Measurements from ENCODE around the gene GPC6.

GPC6 gene

DNA sequence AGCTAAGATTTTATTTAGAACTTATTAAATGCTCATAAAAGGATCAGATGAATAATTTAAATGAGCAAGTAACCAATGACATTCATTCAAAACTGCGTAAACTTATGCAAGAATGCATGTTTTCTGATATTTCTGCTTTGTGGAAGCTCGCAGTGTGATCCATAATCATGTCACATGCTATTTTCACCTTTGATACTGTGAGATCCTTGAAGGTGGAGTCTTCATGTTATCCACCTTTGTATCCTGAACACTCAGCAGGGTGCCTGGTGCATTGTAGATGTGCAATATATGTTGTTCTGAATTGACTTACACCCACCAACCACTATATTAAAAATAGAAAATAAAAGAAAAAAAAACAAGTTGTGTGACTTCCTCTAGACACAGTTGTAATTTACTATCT, 919.4 kb downstream of the GPC6 start:
- TF ChIP-seq, protein P1, sequence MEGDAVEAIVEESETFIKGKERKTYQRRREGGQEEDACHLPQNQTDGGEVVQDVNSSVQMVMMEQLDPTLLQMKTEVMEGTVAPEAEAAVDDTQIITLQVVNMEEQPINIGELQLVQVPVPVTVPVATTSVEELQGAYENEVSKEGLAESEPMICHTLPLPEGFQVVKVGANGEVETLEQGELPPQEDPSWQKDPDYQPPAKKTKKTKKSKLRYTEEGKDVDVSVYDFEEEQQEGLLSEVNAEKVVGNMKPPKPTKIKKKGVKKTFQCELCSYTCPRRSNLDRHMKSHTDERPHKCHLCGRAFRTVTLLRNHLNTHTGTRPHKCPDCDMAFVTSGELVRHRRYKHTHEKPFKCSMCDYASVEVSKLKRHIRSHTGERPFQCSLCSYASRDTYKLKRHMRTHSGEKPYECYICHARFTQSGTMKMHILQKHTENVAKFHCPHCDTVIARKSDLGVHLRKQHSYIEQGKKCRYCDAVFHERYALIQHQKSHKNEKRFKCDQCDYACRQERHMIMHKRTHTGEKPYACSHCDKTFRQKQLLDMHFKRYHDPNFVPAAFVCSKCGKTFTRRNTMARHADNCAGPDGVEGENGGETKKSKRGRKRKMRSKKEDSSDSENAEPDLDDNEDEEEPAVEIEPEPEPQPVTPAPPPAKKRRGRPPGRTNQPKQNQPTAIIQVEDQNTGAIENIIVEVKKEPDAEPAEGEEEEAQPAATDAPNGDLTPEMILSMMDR (IDR thresholded peaks at IDR 0.05; ENCODE audit: low read length, missing control alignments) = no peak
- no peak for DNase-seq (ENCODE audit: low read depth)
- H3K4me3 ChIP-seq (replicated peaks; ENCODE audit: low read depth, low read length) = no peak overlapping the region

DNA sequence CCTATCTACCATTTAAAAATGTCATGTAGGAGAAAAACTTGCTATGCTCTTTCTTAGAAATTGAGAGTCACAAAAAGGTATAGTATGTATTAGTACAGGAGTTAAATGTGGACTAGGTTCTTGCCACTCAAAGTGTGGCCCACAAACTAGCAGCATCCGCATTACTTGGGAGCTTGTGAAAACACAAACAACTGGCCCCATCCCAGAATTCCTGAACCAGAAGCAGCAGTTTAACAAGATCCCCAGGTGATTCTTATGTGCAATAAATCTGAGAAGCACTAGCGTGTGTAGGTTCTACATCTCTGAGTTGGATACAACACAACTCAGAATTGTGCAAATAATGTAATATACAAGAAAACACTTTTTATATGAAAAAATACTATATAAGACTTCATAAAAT, 927.0 kb downstream of the GPC6 start:
- DNase-seq (ENCODE audit: low read depth) = no peak
- no peak overlapping the region for H3K4me3 ChIP-seq (replicated peaks; ENCODE audit: low read depth, low read length)
- TF ChIP-seq, protein P1 (IDR thresholded peaks at IDR 0.05; ENCODE audit: low read length, missing control alignments) = no peak

DNA sequence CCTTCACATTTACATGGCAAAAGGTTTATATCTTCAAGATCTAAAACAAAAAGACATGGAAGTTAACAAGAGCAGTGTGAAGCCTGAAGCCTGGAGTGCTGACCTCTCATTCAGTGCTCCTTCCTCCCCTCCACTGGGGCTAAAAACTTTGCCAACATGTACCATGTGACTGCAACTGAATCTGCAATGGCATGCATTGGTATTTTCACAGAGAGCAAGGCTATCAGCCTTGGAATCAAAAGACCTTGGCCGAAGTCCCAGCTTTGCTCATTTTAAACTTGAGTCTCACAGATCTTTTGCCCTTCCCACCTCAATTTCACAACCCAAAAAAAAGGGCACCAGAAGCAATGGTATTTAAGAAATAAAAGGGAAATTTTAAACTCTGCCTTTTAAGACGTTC, 927.8 kb downstream of the GPC6 start:
- TF ChIP-seq, protein P1 (IDR thresholded peaks at IDR 0.05; ENCODE audit: low read length, missing control alignments) = no peak
- DNase-seq (ENCODE audit: low read depth) = peak; percentile 56
- H3K4me3 ChIP-seq (replicated peaks; ENCODE audit: low read depth, low read length) = no peak overlapping the region

DNA sequence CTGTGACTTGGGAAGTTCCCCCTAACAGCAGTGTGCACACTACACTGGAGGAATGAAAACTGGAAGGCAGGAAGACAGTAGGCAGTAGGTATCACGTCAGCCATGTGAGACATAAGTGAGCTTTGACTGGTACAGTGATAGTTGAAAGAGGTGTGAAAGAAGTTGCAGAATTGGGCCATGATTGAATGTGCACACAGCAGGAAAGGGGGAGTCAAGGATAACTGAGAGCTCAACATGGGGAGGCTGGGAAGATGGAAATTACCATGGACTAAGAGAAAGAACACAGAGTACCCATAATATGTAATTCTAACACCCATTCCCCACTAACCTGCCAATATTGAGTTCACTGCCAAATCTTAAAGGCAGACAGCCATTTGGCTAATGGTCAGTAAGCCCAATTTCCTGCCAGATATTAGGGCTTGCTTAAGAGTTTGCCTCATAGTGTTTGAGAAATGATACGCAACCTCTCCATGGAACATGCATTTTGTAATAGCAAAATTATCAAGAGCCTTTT, 931.2 kb downstream of the GPC6 start:
- TF ChIP-seq, protein P1 (IDR thresholded peaks at IDR 0.05; ENCODE audit: low read length, missing control alignments) = no peak
- no peak overlapping the region for H3K4me3 ChIP-seq (replicated peaks; ENCODE audit: low read depth, low read length)
- peak; percentile 83 for DNase-seq (ENCODE audit: low read depth)

DNA sequence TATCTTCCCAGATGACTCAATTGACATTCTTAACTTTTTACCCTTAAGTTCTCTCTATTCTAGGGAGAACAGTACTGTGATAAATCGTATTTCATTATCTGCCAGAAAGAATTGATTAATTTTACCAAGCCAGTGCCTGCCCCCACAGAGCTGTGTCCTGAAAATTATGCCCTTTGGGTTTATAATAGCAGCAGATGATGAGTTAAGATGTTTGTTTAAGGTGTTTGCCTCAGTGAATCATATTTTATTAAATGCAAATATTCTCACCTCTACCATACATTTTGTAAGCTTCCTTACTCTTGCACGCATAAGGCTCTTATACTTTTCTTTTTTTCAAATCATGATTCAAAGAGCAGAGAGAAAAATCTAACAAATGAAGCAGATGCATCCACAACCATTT, 934.3 kb downstream of the GPC6 start:
- DNase-seq (ENCODE audit: low read depth) = no peak
- TF ChIP-seq, protein P1 (IDR thresholded peaks at IDR 0.05; ENCODE audit: low read length, missing control alignments) = no peak
- H3K4me3 ChIP-seq (replicated peaks; ENCODE audit: low read depth, low read length) = no peak overlapping the region

DNA sequence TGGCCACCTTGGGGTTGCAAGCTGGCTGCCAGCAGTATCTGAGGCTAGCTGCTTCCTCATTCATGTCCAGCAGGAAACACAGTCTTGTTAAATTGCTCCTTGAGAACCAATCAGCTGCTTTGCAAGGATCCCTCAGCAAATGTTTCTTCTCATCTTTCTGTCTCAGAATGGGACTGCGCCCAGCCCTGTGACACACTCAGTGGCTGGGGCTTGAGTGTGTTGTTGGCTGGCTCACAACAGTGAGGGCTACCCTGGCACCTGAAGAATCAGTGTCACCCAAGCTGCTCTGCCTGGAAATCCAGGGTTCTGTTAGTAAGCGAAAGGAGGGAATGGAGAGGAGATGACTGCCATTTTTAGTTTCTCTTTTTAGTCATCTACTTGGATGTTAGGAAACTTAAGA, 935.7 kb downstream of the GPC6 start:
- no peak for DNase-seq (ENCODE audit: low read depth)
- H3K4me3 ChIP-seq (replicated peaks; ENCODE audit: low read depth, low read length) = no peak overlapping the region
- TF ChIP-seq, protein P1 (IDR thresholded peaks at IDR 0.05; ENCODE audit: low read length, missing control alignments) = no peak

DNA sequence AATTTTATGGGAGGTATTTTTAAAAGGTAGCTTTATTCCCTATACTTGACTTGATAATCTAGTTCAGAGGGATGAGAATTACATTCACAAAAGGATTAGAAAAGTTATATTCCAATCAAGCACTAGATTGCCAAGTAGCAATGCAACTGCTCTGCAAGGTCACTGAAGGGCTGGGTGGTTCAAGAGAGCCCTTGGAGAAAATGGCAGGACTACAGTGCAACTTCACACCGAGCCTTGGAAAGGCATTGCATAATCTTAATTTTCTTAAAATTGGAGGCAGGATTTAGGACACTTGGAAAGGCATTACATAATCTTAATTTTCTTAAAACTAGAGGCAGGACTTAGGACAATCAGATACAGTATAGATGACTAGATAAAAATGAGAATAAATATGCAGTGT, 936.9 kb downstream of the GPC6 start:
- no peak overlapping the region for H3K4me3 ChIP-seq (replicated peaks; ENCODE audit: low read depth, low read length)
- TF ChIP-seq, protein P1 (IDR thresholded peaks at IDR 0.05; ENCODE audit: low read length, missing control alignments) = no peak
- DNase-seq (ENCODE audit: low read depth) = no peak
